ENCODE data around the gene TCEAL7.
"Not testable (repeated sequence)": the region's sequence is repeated elsewhere in the genome, so short reads cannot be mapped to it uniquely, and the experiment has no call there.

TCEAL7 gene

DNA sequence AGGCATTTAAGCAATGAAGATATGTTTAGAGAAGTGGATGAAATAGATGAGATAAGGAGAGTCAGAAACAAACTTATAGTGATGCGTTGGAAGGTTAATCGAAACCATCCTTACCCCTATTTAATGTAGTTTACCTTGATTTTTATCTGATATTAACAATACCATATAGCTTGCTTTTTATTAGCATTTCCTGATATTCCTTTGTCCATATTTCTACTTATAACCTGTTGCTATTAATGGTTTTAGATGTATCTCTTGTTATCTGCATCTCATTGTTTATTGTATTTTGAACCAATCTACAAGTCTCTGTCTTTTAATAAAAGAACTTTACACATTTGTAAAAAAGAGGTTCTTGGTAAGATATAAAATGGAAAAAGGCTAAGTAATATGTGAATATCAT is 27.8 kb downstream of the TCEAL7 start:
- no peak overlapping the region for H3K27ac ChIP-seq
- TF ChIP-seq, protein P1, sequence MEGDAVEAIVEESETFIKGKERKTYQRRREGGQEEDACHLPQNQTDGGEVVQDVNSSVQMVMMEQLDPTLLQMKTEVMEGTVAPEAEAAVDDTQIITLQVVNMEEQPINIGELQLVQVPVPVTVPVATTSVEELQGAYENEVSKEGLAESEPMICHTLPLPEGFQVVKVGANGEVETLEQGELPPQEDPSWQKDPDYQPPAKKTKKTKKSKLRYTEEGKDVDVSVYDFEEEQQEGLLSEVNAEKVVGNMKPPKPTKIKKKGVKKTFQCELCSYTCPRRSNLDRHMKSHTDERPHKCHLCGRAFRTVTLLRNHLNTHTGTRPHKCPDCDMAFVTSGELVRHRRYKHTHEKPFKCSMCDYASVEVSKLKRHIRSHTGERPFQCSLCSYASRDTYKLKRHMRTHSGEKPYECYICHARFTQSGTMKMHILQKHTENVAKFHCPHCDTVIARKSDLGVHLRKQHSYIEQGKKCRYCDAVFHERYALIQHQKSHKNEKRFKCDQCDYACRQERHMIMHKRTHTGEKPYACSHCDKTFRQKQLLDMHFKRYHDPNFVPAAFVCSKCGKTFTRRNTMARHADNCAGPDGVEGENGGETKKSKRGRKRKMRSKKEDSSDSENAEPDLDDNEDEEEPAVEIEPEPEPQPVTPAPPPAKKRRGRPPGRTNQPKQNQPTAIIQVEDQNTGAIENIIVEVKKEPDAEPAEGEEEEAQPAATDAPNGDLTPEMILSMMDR (conservative IDR thresholded peaks at IDR 0.05): no peak

DNA sequence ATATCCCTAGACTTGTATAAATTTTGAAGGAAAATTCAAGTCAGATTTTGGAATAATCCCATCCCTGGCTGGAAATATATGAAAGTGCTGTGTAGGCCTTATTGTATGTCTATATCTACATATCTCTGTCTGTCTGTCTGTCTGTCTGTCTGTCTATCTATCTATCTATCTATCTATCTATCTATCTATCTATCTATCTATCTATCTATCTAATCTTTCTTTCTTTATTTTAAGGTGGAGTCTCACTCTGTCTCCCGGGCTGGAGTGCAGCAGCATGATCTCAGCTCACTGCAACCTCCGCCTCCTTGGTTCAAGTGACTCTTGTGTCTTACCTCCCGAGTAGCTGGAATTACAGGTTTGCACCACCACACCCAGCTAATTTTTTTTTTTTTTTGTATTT is 29.6 kb downstream of the TCEAL7 start:
- not testable (repeated sequence) for H3K27ac ChIP-seq

DNA sequence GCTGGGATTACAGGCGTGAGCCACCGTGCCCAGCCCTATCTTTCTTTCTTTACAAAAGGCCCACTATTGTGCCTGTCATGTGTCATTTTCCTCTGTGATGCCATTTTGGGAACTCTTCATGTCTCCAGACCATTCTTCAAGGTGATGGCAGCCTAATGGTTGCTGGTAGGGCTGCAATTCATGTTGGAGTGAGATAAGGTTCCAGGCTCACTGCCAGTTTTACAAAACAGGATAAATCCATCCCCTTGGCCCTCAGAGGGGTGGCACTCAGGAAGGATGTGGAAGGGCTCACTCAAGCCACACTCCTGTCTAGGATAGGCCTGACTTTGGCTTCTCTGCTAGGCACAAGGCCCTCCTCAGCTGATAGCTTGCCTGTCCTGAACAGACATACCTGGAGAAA is 30.1 kb downstream of the TCEAL7 start:
- H3K27ac ChIP-seq: peak overlapping the region; percentile 38
- TF ChIP-seq, protein P1 (conservative IDR thresholded peaks at IDR 0.05): no peak

DNA sequence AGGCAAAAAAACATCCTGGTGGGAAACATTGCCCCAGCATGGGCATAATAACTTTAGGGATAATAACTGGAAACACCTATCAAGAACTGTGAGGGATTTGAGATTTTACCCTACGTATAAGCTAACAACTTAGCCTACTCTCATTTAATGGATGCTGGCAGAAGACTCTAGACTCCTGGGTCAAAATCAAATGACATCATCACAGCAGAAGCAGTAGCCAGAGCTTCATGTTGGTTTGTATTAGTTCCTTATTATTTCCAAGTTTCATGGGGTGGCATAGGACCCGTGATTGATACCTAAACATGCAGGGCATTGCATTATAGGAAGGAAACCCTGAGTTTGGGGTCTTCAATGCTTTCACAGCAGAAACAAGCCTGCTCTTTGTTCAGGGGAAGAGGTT is 30.9 kb downstream of the TCEAL7 start:
- H3K27ac ChIP-seq: no peak overlapping the region; the same call in 1 of the 2 replicates
- TF ChIP-seq, protein P1 (conservative IDR thresholded peaks at IDR 0.05): no peak

DNA sequence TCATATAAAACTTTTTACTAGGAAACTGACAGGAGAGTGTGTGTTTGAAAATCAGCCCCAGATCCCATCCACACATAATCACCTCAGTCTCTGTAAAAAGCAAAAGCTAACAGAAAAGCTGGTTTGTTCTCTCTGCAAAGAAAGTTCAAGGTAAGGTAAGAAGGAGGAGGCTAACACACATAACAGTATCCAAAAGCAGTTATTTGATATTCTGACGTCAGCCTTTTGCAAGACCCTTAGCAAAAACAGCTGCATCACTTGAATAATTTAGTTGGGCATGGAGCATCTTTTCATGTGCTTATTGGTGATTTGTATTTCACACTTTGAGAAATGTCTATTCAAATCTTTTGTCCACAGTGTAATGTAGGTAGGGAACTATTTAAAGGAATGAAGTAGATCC is 31.8 kb downstream of the TCEAL7 start:
- TF ChIP-seq, protein P1 (conservative IDR thresholded peaks at IDR 0.05): no peak
- no peak overlapping the region; the same call in 1 of the 2 replicates for H3K27ac ChIP-seq

DNA sequence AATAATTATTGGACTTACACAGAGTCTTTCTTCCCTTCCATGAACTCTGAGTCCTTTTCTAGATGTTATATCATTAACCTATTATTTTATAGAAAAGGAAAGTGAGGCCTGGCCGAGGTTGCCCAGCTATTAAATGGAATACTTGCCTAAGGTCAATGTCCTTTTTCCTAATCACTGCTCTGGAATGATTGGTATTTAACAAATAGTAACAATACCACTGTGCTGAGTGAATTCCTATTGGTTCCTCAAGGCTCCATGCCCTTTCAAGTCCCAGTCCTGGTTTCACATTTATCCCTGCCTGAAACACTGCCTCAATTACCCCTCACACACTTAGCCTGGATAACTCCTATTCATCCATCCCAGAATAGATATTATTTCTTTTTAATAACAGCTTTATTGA is 32.4 kb downstream of the TCEAL7 start:
- TF ChIP-seq, protein P1 (conservative IDR thresholded peaks at IDR 0.05): no peak
- no peak overlapping the region for H3K27ac ChIP-seq

DNA sequence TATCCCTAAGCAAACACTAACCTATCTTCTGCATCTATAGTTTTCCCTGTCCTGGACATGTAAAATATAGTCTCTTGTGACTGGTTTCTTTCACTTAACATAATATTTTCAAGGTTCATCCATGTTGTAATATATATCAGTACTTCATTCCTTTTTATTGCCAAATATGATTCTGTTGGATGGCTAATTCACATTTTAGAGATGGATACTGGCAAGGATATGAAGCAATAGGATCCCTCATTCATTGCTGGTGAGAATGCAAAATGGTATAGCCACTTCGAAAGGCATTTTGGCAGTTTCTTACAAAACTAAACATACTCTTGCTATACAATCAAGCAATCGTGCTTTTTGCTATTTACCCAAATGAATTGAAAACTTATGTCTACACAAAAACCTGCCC is 33.0 kb downstream of the TCEAL7 start:
- TF ChIP-seq, protein P1 (conservative IDR thresholded peaks at IDR 0.05): no peak
- H3K27ac ChIP-seq: no peak overlapping the region

DNA sequence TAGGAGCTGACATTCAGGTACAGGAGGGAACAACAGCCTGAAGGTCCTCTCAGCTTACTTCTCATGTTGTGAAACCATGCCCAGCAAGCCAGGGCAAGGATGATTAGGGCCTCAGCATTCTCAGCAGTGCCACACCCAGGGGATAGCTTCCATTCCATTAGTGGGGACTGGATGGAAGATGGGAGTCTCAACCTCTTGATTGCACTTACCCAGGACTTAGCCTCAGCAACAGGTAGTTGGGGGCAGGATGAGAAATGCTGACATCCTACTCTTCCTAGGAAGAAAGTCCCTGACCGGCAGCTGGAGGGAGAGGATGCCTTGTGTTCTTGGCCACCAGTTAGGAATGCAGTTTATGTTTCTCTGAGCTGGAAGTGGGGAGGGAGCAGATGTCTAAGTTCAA is 37.5 kb downstream of the TCEAL7 start:
- TF ChIP-seq, protein P1 (conservative IDR thresholded peaks at IDR 0.05): no peak
- no peak overlapping the region for H3K27ac ChIP-seq
